Hindlimb muscle (tissue), 1 donor: Measurements from ENCODE around the gene GAST. TPM values are rescaled to one million over a fixed set of nuclear protein-coding genes. Genes with fewer than 3 reads are reported as not detected.
"Not testable (repeated sequence)": the region's sequence is repeated elsewhere in the genome, so short reads cannot be mapped to it uniquely, and the experiment has no call there.

Experiments
- DNase-seq: peaks from one replicate; pipeline ENCODE4 v3.0.0-alpha.2; 2013
- polyA plus RNA-seq: library from polyadenylated mRNA; unstranded; fragments of 120-200 nt; gene quantifications from one replicate; pipeline ENCODE4 v1.2.1, GENCODE V29; 2013; ENCODE audit not compliant: insufficient read length

GAST gene
- polyA plus RNA-seq, 1 donor: not detected

DNA sequence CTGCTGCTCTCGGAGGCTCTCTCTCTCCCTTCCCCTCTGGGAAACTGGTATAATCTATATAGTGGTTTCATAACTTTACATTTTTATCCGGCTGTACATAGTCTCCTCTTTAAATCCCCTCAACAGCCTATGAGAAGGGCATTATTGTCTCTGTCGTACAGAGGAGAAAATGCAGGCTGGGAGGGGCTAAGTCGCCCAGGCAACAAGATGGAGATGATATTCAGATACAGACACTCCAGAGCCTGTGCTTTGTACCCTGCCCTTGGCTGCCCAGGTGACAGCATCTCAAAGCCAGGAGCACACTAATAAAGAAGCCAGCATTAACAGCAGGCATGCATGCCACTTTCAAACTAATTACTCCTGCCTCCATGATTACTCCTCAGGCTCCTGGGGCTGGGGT lies 28.1 kb upstream of the GAST start:
- DNase-seq: no peak

GRCh38 chr17:41685753-41686152 lies 26.4 kb upstream of the GAST start:
- not testable (repeated sequence) for DNase-seq

- no peak for DNase-seq
Measured at GRCh38 chr17:41686281-41686680, 25.9 kb upstream of the GAST start.

- DNase-seq: no peak
Measured at GRCh38 chr17:41687828-41688640, 24.1 kb upstream of the GAST start.

- peak; percentile 100 for DNase-seq
Measured at GRCh38 chr17:41688641-41689496, 23.3 kb upstream of the GAST start, which contains the start of gene EIF1. EIF1 (plus strand) TSS chr17:41688885; CDS start chr17:41689039, 154 bp downstream.

GRCh38 chr17:41689497-41690299 lies 22.4 kb upstream of the GAST start:
- peak; percentile 46 for DNase-seq

- DNase-seq: no peak
Measured at GRCh38 chr17:41690497-41690896, 21.6 kb upstream of the GAST start.

- DNase-seq: no peak
Measured at GRCh38 chr17:41691031-41691777, 20.9 kb upstream of the GAST start.

DNA sequence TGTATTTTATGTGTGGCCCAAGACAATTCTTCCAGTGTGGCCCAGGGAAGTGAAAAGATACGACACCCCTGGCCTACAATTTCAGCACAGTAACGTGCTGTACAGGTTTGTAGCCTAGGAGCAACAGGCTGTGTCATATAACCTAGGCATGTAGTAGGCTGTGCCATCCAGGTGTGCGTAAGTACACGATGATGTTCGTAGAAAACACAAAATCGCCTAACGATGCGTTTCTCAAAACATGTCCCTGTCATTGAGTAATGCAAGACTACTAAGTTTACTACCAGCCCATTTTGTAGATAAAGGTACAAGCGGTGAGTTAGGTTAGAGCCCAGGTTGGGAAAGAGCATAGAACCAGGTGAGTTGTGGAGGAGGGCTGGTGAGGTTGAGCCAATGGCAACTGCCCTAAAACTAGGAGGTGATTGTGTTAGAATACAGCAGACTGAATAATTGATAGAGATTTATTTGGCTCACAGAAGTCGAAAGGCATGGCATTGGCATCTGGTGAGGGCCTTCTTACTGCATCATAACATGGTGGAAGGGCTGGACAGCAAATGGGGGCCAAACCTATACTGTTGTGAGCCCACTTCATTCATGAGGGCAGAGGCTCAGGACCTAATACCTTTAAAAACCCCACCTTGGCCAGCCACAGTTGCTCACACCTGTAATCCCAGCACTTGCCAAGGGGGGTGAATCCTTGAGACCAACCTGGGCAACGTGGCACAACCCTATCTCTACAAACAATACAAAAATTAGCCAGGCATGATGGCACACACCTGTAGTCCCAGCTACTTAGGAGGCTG lies 19.2 kb upstream of the GAST start:
- DNase-seq: no peak

DNA sequence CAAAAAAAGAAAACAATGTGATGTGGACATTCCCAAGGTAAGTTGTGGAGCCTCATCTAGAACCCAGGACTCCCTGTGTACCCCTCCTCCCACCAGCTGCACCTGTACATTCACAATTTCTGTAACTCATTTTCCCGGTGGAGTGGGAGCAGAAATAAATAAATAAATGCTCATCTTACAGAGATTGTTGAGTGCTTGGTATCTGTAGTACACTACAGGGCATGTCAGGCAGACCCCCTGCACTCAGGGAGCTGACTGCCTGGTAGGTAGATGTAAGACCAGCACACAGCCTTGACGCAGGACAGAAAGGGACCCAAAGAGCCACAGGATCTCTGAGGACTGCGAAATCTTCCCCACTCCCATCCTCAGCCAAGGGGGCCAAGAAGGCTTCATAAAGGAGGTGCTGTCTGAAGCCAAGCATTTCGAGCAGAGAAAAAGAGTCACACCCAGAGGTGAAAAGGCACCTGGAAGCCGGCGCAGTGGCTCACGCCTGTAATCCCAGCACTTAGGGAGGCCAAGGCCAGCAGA lies 16.9 kb upstream of the GAST start:
- no peak for DNase-seq

DNA sequence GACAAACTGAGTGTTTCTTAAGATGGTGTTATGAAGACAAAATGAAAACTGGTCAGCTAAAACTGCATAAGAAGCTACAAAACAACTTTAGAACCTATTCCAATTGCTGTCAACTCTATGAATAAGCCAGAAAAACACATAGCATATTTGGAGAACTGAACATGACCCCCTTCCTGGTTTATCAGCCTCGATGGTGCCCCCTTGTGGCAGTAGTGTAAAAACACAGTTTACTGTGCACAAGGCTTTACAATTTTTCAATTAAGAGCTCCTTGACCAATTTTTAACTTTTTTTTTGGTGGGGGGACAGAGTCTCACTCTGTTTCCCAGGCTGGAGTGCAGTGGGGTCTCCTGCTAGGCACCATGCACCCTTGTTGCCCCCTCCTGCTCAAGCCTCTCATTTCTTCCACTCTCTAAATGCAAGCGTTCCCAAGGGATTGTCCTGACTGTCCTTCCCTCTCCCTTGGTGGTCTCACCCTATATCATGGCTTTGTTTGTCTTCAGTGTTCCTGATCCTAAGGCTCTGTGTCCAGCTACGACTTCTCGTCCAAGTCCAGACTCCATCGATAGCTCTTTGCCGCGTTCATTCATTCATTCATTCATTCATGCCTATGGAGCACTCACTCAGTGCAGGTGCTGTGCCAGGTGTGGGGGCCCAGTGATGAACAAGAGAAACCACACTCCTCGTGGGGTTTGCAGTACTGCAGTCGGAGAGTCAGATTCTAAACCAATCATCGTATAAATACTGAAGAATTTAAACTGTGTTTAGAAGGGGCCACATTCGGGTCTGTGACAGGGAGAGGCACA lies 16.0 kb upstream of the GAST start:
- peak; percentile 69 for DNase-seq

GRCh38 chr17:41697122-41697962 lies 14.8 kb upstream of the GAST start:
- peak; percentile 73 for DNase-seq

GRCh38 chr17:41700843-41701242 lies 11.3 kb upstream of the GAST start:
- DNase-seq: not testable (repeated sequence)

DNA sequence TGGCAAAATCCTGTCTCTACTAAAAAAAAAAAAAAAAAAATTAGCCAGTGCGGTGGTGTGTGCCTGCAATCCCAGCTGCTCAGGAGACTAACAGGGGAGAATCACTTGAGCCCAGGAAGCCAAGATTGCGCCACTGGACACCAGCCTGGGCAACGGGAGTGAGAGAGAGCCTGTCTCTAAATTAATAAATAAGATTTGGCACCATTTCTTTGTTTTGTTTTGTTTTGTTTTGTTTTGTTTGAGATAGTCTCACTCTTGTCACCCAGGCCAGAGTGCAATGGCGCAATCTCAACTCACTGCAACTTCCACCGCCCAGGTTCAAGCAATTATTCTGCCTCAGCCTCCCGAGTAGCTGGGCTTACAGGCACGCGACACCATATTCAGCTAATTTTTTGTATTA lies 9.4 kb upstream of the GAST start:
- no peak for DNase-seq

- DNase-seq: no peak
Measured at GRCh38 chr17:41705271-41705991, 6.7 kb upstream of the GAST start.

- DNase-seq: no peak
Measured at GRCh38 chr17:41707803-41708669, 4.1 kb upstream of the GAST start.

DNA sequence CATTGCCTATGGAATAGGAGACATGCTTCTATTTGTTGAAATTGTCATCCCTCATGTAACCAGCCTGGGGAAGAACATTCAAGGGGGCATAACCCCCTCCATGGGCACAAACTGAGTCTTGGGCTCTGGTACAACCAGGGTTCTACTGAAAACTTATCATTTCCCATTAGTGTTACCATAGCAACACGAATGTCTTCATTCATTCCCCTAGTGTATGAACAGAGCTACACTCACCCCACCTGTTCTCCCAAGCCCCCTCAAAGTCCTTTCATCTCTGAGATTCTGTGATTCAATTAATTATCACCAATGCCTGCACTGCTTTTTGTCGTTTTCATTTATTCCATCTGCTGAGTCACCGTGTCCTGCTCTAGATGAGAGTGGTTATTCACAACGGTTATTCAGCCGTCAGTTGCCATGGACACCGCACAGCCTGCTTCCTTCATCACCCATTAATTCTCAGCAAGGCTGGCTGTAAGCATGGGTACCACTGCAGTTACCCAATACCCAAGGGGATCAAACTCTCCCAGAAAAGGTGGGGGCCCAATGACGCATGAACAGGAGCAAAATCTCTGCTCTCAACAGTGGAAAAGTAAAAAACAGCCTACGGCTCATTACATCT lies 1.6 kb upstream of the GAST start:
- DNase-seq: no peak
